GM12892 (cell line): Measurements from ENCODE around the gene PPCS.

Source experiments
- POLR2A ChIP-seq: IDR thresholded peaks from 2 replicates; pipeline ENCODE4 v1.6.1; 2011; ENCODE audit warnings: low read depth, low read length, control low read depth
- POLR2AphosphoS5 ChIP-seq: IDR thresholded peaks from 2 replicates; pipeline ENCODE4 v1.6.1; 2011; ENCODE audit warnings: low read depth, low read length, control low read depth

DNA sequence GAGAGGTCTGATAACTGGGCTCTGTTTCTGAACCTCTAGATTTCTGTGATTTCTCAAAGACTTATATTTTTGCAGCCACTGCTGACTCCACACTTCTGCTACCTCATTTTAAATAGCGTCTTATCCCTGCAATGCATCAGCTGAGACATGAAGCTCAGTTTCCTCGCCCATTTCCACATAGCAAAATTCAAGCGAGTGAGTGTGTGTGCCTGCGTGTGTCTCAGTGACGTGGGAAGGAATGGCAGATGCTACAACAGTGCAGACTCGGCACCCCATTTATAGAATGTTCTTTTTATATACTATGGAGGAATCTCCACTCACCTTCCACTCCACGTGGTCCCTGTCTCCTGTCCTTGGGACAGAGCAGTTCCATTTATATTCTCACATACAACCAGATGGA is 36.2 kb upstream of the PPCS start:
- TF ChIP-seq POLR2A (no peak), POLR2AphosphoS5 (no peak)
